D721Med (cell line): ENCODE results near the gene TMEM150B.

Source experiments
- DNase-seq: peaks from one replicate; pipeline ENCODE4 v3.0.0; 2011; ENCODE audit warnings: low spot score; ENCODE audit not compliant: insufficient read length
- FAIRE-seq: peaks from 2 replicates; lab custom pipeline; 2011; peaks lifted over from hg19 to GRCh38; lab: Jason Lieb, UNC
- TF ChIP-seq, protein P1 (sequence below): IDR thresholded peaks from 2 replicates; pipeline ENCODE4 v1.5.1; 2012; ENCODE audit warnings: mild to moderate bottlenecking, control low read depth; ENCODE audit not compliant: insufficient read depth; ENCODE audit errors: missing control alignments

TMEM150B gene

DNA sequence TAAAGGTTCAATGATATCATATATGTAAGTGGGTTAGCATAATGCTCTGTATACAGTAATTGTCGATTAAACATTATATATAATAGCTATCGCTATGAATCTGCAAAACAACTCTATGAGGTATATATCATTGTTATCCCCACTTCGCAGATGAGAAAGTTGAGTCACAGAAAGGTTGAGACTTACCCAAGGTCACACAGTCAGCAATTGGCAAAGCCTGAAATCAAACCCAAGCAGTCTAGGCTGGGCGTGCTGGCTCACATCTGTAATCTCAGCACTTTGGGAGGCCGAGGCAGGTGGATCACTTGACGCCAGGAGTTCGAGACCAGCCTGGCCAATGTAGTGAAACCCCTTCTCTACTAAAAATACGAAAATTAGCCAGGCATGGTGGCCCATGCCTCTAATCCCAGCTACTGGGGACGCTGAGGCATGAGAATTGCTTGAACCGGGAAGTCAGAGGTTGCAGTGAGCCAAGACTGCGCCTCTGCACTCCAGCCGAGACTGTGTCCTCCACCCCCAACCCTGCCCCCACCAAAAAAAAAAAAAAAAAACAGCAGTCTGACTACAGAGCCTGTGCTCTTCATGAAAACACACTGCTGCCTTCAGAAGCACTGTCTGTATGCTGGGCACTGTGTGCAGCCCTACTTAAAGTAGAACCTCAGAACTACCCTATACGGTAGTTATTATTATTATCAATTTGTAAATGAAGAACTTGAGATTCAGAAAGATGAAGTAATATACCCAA is 46.6 kb downstream of the TMEM150B start:
- TF ChIP-seq, protein P1, sequence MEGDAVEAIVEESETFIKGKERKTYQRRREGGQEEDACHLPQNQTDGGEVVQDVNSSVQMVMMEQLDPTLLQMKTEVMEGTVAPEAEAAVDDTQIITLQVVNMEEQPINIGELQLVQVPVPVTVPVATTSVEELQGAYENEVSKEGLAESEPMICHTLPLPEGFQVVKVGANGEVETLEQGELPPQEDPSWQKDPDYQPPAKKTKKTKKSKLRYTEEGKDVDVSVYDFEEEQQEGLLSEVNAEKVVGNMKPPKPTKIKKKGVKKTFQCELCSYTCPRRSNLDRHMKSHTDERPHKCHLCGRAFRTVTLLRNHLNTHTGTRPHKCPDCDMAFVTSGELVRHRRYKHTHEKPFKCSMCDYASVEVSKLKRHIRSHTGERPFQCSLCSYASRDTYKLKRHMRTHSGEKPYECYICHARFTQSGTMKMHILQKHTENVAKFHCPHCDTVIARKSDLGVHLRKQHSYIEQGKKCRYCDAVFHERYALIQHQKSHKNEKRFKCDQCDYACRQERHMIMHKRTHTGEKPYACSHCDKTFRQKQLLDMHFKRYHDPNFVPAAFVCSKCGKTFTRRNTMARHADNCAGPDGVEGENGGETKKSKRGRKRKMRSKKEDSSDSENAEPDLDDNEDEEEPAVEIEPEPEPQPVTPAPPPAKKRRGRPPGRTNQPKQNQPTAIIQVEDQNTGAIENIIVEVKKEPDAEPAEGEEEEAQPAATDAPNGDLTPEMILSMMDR, result no peak
- no peak for DNase-seq
- no peak for FAIRE-seq

DNA sequence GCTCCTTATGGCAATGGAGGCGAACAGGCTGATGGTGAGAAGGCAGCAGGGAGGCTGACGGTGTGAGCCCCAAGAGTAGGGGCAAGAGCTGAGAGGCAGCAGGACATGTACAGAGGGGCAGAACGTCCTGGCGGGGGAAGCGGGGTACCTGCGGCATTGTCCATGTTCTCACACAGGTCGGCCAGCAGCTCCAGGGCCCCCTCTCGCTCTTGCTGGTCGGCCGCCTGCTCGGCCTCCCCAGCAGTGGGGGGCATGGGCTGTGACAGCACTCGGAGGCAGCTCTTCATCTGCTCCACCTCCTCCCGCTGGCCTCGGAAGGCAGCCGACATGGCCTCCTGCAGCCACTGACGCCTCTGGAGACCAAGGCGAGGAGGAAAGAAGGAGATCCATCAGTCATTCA is 47.6 kb downstream of the TMEM150B start:
- no peak for FAIRE-seq
- no peak for DNase-seq
- TF ChIP-seq, protein P1, result no peak

DNA sequence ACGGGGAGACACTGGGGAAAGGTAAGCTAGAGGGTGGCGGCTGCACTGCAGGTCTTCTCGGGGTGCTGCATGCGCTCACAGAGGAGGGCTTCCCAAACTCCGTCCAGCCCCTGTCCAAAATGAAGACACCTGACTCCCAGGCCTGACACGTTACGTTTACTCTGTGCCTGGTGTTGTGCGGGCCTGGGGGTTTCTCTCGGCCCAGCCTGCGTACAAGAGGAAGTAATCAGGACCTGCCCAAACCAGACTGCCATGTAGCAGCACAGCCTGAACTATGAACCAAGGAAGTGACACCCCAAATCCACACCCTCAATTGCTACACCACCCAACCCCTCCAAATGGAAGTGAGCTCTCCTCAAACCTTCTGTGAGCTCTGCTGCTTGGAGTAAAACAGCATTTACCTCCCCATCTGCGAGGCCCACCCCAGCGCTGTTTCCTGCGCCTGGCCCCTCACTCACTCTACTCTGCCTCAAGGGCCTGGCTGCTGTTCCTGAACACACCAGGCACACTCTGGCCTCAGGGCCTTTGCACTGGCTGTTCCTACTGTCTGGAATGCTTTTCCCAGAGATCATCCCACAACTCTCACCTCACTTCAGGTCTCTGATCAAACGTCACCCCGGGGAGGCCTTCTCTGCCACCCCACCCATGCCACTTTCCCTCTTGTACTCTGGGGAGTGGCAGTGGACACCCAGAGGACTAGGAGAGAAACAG is 48.3 kb downstream of the TMEM150B start:
- no peak for DNase-seq
- no peak for FAIRE-seq
- TF ChIP-seq, protein P1, result no peak

DNA sequence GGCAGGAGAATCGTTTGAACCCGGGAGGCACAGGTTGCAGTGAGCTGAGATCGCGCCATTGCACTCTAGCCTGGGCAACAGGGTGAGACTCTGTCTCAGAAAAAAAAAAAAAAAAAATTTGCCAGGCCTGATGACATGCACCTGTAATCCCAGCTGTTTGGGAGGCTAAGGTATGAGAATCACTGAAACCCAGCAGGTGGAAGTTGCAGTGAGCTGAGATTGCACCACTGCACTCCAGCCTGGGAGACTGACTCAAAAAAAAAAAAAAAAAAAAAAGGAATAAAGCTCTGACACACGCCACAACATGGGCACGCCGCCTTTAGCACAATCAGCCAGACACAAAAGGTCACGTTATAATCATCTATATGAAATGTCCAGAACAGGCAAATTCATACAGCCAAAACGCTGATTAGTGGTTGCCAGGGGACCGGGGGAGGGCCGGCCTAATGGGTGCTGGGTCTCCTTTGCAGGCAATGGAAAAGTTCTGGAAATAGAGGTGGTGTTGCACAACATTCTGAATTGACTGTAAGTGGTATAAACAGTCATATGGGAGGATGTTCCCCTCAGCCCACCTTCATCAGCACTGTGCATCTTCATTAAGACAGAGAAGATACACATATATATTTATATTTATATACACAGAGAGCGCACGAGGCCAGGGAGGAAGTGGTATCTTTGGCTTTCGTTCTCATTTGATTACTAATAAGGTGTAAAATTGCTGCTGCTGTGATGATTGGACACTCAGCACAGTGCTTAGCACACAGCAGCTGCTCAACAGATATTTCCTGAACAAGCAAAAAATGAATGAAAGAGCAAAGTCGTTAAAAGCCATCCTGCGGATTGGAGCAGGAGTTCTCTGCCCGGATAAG is 49.1 kb downstream of the TMEM150B start:
- DNase-seq, result no peak
- TF ChIP-seq, protein P1, result no peak
- no peak for FAIRE-seq

DNA sequence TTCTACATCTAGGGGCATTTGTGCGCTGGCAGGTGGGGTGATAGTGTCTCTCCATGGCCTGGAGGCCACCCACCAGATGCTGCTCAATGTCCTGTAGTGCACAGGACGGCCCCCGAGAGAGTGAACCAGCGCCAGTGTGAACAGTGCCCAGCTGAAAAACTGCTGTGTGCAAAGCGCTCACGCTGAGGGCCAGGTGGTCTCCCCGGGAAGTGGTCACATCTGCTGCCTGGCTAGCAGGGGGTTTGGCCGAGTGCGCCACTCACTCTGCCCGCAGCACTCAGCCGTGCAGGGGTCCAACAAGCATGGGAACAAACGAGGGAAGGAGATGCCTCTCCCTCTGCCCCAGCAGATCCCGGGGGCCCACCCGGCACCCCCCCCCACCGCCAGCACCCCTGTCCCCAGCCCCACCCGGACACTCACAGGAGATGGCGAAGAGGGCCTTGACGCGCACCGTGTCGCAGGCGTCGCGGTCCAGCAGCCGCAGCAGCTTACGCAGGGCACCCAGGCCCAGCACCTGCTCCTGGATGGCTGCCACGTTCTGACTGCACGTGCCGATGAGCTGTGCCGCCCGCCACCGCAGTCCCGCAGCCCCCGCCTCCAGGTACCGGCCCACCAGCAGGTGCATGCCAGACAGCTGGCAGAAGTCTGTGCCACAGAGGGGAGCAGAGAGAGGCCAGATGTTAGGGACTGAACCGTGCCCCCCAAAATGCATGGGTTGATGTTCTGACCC is 51.0 kb downstream of the TMEM150B start:
- no peak for FAIRE-seq
- no peak for DNase-seq
- TF ChIP-seq, protein P1, result no peak

- FAIRE-seq (no peak), DNase-seq (no peak)
- TF ChIP-seq, protein P1, result no peak
Observed at GRCh38 chr19:55272142-55272541, 53.0 kb downstream of the TMEM150B start.
